Heart left ventricle (tissue), 13 donors: ENCODE data around the gene FRMPD4.

Source experiments
- POLR2A ChIP-seq, 2 donors: fragments of 450-650 bp; IDR thresholded peaks; one replicate each; pipeline ENCODE4 v1.6.1; 2017; ENCODE audit warnings: antibody characterized with exemption in 2 of 2, mild to moderate bottlenecking in 2 of 2, moderate library complexity in 2 of 2
- TF ChIP-seq, protein P1 (sequence below), 12 donors: fragments of 200-600 bp; sonication (generic) in 4 of 12; IDR thresholded peaks; one replicate each; pipeline versions ENCODE4 v1.5.0 to v1.8.0; 2018 to 2022; ENCODE audit warnings: antibody characterized with exemption in 12 of 12, mild to moderate bottlenecking in 5 of 12
- donor health status: ischemic (EF 13 %, LVEDD 7.1; RV severe dilation, severe dysfunction).
- donor health status: DM: no; HTN: yes; CAD: no.
- donor health status: DM: no; HTN: no; CAD: no.
- donor health status: ischemic (EF 25% LVEDD 6.9; RV normal size, moderate dysfunction).
- donor health status: ischemic (EF 25% LVEDD 5.7; RV mildly dilated, moderate dysfunction).
- donor health status: ischemic (EF 35%, LVEDD 5.7; RV mildly dilated, moderate dysfunction).
- donor health status: nonischemic (EF 11% LVEDD 7.7; RV severe dilation, severe dysfunction).
- donor health status: DM: yes; HTN: yes; CAD: no.
- donor health status: PGD.
- donor health status: ischemic (EF 29% LVEDD 5.4; RV normal size, mild dysfunction).
- donor health status: nonischemic (EF 23%, LVEDD 6.1; RV moderate dilation, normal function).

GRCh38 chrX:12563121-12563520, 424.8 kb downstream of the FRMPD4 start:
- TF ChIP-seq, protein P1, sequence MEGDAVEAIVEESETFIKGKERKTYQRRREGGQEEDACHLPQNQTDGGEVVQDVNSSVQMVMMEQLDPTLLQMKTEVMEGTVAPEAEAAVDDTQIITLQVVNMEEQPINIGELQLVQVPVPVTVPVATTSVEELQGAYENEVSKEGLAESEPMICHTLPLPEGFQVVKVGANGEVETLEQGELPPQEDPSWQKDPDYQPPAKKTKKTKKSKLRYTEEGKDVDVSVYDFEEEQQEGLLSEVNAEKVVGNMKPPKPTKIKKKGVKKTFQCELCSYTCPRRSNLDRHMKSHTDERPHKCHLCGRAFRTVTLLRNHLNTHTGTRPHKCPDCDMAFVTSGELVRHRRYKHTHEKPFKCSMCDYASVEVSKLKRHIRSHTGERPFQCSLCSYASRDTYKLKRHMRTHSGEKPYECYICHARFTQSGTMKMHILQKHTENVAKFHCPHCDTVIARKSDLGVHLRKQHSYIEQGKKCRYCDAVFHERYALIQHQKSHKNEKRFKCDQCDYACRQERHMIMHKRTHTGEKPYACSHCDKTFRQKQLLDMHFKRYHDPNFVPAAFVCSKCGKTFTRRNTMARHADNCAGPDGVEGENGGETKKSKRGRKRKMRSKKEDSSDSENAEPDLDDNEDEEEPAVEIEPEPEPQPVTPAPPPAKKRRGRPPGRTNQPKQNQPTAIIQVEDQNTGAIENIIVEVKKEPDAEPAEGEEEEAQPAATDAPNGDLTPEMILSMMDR (IDR thresholded peaks at IDR 0.05) = no peak
- no peak for TF ChIP-seq POLR2A (IDR thresholded peaks at IDR 0.05)
